HEK293T (cell line): Measurements from ENCODE around the gene HDAC5.

Experiments
- FOXM1 ChIP-seq: fragments of 450-650 bp; IDR thresholded peaks from 2 replicates; pipeline ENCODE4 v1.6.1; 2017; ENCODE audit warnings: mild to moderate bottlenecking, borderline replicate concordance
- HDGF ChIP-seq: fragments of 450-650 bp; IDR thresholded peaks from 2 replicates; pipeline ENCODE4 v1.6.1; 2017; ENCODE audit warnings: antibody characterized with exemption, borderline replicate concordance
- TARDBP ChIP-seq: fragments of 450-650 bp; IDR thresholded peaks from 2 replicates; pipeline ENCODE4 v1.6.1; 2016

DNA sequence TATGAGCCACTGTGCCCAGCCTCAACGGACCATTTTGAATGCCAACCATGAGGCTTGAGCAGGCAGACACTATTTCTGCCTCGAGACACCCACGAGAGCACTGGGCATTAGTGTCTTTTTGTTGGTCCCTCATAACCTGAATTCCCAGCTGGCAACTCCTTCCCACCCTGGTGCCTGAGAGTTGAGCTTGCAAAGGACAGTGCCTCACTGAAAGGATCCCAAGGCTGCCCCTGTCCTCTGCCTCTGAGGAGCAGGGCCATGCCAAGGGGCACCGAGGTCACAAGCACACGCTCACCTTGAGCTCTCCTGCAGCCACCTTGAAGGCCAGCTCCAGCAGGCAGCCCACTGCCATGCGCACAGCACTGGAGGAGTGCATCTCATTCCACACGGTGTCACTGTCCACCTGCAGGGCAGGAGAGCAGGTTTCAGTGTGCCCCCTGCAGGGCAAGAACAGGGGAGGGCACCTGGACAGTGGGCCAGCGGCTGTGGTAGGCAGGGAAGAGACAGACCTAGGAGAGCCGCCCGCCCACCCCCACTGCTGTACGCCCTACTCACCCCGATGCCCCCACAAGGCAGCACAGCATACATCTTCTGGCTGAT is 40.1 kb downstream of the HDAC5 start:
- TF ChIP-seq HDGF (no peak), FOXM1 (no peak), TARDBP (no peak)
